ENCODE results near the gene CORO2A.

DNA sequence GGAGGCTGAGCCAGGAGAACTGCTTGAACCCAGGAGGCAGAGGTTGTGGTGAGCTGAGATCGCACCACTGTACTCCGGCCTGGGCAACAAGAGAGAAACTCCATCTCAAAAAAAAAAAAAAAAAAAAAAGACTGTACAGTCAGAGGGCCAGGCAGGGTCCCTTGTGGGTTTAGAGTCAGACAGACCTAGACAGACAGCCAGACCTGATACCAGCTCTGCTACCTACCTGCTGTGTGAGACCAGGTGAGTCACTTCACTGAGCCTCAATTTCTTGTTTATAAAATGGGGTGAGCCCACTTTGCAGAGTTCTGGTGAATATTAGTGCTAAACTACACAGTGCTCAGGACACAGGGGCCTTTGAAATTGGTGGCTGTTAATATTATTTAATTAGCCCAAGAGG lies 93.1 kb downstream of the CORO2A start:
- TF ChIP-seq, protein P1, sequence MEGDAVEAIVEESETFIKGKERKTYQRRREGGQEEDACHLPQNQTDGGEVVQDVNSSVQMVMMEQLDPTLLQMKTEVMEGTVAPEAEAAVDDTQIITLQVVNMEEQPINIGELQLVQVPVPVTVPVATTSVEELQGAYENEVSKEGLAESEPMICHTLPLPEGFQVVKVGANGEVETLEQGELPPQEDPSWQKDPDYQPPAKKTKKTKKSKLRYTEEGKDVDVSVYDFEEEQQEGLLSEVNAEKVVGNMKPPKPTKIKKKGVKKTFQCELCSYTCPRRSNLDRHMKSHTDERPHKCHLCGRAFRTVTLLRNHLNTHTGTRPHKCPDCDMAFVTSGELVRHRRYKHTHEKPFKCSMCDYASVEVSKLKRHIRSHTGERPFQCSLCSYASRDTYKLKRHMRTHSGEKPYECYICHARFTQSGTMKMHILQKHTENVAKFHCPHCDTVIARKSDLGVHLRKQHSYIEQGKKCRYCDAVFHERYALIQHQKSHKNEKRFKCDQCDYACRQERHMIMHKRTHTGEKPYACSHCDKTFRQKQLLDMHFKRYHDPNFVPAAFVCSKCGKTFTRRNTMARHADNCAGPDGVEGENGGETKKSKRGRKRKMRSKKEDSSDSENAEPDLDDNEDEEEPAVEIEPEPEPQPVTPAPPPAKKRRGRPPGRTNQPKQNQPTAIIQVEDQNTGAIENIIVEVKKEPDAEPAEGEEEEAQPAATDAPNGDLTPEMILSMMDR (IDR thresholded peaks at IDR 0.05), result no peak
- no peak for TF ChIP-seq POLR2AphosphoS5 (IDR thresholded peaks at IDR 0.05)

Measured in esophagus muscularis mucosa (tissue), 3 donors.